Measurements from ENCODE around the gene EIF2AK3.

GRCh38 chr2:88626171-88627054 lies 851 bp downstream of the EIF2AK3 start:
- TF ChIP-seq RXRA (IDR thresholded peaks at IDR 0.05; ENCODE audit: borderline replicate concordance, low read depth) (no peak), POLR2AphosphoS5 (IDR thresholded peaks at IDR 0.05; ENCODE audit: low read depth, low read length) (no peak), EZH2phosphoT487 (IDR thresholded peaks at IDR 0.05; ENCODE audit: borderline replicate concordance, low read depth) (no peak), NRF1 (IDR thresholded peaks at IDR 0.05; ENCODE audit: low read depth, low read length) (no peak), RFX5 (IDR thresholded peaks at IDR 0.05; ENCODE audit: low read length) (no peak)
- TF ChIP-seq, protein P1, sequence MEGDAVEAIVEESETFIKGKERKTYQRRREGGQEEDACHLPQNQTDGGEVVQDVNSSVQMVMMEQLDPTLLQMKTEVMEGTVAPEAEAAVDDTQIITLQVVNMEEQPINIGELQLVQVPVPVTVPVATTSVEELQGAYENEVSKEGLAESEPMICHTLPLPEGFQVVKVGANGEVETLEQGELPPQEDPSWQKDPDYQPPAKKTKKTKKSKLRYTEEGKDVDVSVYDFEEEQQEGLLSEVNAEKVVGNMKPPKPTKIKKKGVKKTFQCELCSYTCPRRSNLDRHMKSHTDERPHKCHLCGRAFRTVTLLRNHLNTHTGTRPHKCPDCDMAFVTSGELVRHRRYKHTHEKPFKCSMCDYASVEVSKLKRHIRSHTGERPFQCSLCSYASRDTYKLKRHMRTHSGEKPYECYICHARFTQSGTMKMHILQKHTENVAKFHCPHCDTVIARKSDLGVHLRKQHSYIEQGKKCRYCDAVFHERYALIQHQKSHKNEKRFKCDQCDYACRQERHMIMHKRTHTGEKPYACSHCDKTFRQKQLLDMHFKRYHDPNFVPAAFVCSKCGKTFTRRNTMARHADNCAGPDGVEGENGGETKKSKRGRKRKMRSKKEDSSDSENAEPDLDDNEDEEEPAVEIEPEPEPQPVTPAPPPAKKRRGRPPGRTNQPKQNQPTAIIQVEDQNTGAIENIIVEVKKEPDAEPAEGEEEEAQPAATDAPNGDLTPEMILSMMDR (IDR thresholded peaks at IDR 0.05) = no peak
